ENCODE results near the gene SP110.

DNA sequence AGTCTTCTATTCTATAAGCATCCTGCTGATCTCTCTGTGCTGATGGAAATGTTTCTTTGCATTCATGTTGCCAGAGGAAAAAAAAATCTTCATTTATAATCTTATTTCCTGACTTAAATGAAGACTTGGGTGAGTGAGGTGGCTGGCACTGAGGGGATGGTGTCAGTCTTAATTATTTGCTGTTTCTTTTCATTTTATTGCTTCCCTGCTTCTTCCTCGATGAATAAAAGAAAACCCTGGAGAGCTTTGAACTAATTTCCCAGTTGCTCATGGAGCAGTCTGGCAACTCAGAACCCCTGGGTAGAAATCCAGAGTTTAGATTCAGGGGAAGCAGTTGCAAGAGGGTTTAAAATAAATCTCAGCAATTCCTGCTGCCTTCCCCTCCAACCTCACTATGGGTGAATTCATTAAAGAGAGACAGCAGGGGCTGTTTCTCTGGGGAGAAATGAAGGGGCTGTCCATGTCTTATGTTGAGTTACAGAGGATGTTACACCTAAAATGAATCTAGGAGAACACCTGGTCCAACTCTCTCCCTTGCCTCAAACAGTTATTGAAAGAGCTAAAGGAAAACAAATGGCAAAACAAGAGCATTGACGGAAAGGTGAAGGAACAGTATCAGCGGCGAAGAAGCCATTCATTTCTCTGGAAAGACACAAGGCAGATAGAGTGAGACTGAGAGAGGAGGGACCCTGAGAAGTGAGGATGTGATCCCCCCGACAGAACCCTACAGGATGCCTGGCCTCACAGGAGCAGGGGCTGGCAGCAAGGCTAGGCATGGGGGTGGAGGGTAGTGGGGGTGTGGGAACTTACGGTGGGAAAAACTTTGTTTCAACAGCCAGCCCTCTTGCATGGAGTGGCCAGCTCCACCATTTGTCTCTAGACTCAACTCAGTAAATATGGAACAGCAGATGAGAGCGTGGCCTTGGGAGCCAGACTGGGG, 41.0 kb downstream of the SP110 start:
- TF ChIP-seq, protein P1, sequence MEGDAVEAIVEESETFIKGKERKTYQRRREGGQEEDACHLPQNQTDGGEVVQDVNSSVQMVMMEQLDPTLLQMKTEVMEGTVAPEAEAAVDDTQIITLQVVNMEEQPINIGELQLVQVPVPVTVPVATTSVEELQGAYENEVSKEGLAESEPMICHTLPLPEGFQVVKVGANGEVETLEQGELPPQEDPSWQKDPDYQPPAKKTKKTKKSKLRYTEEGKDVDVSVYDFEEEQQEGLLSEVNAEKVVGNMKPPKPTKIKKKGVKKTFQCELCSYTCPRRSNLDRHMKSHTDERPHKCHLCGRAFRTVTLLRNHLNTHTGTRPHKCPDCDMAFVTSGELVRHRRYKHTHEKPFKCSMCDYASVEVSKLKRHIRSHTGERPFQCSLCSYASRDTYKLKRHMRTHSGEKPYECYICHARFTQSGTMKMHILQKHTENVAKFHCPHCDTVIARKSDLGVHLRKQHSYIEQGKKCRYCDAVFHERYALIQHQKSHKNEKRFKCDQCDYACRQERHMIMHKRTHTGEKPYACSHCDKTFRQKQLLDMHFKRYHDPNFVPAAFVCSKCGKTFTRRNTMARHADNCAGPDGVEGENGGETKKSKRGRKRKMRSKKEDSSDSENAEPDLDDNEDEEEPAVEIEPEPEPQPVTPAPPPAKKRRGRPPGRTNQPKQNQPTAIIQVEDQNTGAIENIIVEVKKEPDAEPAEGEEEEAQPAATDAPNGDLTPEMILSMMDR (IDR thresholded peaks at IDR 0.05) = no peak
- no peak for TF ChIP-seq EZH2 (IDR thresholded peaks at IDR 0.05; ENCODE audit: borderline replicate concordance, insufficient read depth, low read depth, low read length, poor library complexity, severe bottlenecking)

All from B cell (primary cell).